C4-2B (cell line): Measurements from ENCODE around the gene TDRD3.

ENCODE experiments used
- H3K27ac ChIP-seq: fragments of 450-650 bp; 2 replicates; pipeline ENCODE4 v1.5.1; 2017
- CTCF ChIP-seq: fragments of 450-650 bp; conservative IDR thresholded peaks from 2 replicates; pipeline ENCODE4 v1.5.1; 2017; ENCODE audit warnings: mild to moderate bottlenecking
- ZFX ChIP-seq: fragments of 450-650 bp; IDR thresholded peaks from 2 replicates; pipeline ENCODE4 v1.6.1; 2017

TDRD3 gene

GRCh38 chr13:60538566-60538965 is 141.5 kb downstream of the TDRD3 start:
- TF ChIP-seq ZFX (no peak), CTCF (no peak)
- H3K27ac ChIP-seq: no peak overlapping the region

- H3K27ac ChIP-seq: no peak overlapping the region
- TF ChIP-seq CTCF (no peak), ZFX (no peak)
These were observed 143.3 kb downstream of the TDRD3 start for GRCh38 chr13:60540276-60540675.

- H3K27ac ChIP-seq: no peak overlapping the region
- TF ChIP-seq CTCF (no peak), ZFX (no peak)
These were observed 165.2 kb downstream of the TDRD3 start for GRCh38 chr13:60562096-60562780.

GRCh38 chr13:60571571-60571970 is 174.6 kb downstream of the TDRD3 start:
- TF ChIP-seq CTCF: no peak
- TF ChIP-seq ZFX: no peak
- no peak overlapping the region; the same call in 1 of the 2 replicates for H3K27ac ChIP-seq

GRCh38 chr13:60572003-60572798 is 175.2 kb downstream of the TDRD3 start:
- peak overlapping the region; percentile 45; the same call in 1 of the 2 replicates for H3K27ac ChIP-seq
- TF ChIP-seq CTCF (no peak), ZFX (no peak)

GRCh38 chr13:60572855-60573254 is 175.8 kb downstream of the TDRD3 start:
- peak overlapping the region; percentile 45; the same call in 1 of the 2 replicates for H3K27ac ChIP-seq
- no peak for TF ChIP-seq CTCF
- no peak for TF ChIP-seq ZFX

- no peak for TF ChIP-seq ZFX
- TF ChIP-seq CTCF: no peak
- no peak overlapping the region; the same call in 1 of the 2 replicates for H3K27ac ChIP-seq
These were observed 177.7 kb downstream of the TDRD3 start for GRCh38 chr13:60574735-60575134.
